T-helper 2 cell (primary cell): ENCODE measurements around the gene PCBP3.
"Not testable (repeated sequence)": the region's sequence is repeated elsewhere in the genome, so short reads cannot be mapped to it uniquely, and the experiment has no call there.

Source experiments
- DNase-seq, 5 experiments: peaks; one replicate each; pipeline versions ENCODE4 v3.0.0 to v3.0.0-alpha.2; 2012 to 2022

The PCBP3 gene

DNA sequence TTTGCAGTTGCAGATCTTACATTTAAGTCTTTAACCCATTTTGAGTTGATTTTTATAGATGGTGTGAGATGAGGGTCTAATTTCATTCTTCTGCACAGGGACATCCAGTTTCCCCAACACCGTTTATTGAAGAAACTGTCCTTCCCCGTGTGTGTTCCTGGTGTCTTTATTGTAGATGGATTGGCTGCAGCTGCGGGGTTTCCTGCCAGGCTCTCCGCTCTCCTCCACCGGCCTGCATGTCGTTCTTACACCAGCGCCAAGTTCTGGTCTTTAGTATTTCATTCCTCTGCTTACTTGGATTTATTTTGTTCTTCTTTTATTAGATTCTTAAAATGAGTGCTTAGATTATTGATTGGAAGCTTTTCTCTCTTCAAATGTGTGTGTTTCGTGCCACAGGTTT lies 239.1 kb downstream of the PCBP3 start:
- no peak for DNase-seq

DNA sequence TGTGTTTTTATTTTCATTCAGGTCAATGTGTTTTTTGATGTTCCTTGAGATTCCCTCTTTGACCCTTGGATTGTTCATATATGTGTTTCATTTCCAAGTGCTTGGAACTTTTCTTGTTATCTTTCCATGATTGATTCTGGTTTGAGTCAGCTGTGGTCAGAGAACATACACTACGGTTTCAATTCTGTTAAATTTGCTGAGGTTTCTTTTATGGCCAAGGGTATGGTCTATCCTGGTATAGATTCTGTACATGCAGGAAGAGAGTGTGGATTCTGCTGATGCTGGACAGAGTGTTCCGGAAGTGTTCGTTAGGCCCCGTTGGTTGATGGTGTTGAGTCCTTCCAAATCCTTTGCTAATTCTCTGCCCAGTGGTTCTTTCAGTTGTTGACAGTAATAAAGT lies 239.6 kb downstream of the PCBP3 start:
- DNase-seq, result no peak

DNA sequence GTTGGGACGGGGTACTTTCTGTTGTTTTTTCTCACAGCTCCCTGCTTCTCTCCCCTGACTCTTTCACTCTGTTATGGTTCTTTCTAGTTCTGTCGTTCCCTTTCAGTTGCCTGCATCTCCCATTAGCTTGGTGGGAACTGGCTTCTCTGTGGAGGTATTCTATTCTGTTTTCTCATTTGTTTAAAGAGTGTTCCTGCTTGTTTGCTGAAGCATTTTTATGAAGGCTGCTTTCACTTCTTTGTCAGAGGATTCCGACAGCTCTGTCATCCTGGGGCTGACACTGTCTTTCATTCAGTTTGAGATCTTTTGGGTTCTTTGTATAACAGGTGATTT lies 242.0 kb downstream of the PCBP3 start:
- DNase-seq, result no peak

DNA sequence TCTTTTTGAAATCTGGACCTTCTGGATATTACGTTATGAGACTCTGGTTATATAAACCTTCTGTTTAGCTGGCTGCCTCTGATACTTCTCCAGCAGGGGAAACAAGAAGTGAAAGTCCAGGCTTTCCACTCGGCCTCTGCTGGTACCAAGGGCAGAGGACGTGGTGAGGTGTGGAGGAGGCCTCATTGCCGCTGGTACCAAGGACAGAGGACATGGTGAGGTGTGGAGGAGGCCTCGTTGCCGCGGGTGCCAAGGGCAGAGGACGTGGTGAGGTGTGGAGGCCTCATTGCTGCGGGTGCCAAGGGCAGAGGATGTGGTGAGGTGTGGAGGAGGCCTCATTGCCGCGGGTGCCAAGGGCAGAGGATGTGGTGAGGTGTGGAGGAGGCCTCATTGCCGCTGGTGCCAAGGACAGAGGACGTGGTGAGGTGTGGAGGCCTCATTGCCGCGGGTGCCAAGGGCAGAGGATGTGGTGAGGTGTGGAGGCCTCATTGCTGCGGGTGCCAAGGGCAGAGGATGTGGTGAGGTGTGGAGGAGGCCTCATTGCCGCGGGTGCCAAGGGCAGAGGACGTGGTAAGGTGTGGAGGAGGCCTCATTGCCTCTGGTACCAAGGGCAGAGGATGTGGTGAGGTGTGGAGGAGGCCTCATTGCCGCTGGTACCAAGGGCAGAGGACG lies 242.5 kb downstream of the PCBP3 start:
- peak in 4 of 5 experiments; percentile 7 to 98 (median 50) for DNase-seq

DNA sequence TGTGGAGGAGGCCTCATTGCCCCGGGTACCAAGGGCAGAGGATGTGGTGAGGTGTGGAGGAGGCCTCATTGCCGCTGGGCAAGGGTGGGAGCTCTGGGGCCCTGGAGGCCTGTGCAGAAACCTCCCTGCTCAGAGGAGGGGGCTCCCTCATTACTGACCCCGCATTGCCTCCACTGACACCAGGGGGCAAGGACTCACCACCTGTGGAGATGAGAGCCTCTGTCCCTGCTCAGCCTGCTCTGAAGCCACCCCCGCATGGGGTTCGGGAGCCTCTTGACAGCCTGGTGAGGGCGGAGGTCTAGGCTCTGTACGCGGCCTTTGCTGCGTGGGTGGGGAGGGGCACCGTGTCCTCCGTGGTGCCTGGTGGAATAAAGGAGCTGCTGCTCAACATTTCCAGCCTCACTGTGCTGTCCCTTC lies 243.1 kb downstream of the PCBP3 start:
- DNase-seq, result peak in 1 of 5 experiments; percentile 3

DNA sequence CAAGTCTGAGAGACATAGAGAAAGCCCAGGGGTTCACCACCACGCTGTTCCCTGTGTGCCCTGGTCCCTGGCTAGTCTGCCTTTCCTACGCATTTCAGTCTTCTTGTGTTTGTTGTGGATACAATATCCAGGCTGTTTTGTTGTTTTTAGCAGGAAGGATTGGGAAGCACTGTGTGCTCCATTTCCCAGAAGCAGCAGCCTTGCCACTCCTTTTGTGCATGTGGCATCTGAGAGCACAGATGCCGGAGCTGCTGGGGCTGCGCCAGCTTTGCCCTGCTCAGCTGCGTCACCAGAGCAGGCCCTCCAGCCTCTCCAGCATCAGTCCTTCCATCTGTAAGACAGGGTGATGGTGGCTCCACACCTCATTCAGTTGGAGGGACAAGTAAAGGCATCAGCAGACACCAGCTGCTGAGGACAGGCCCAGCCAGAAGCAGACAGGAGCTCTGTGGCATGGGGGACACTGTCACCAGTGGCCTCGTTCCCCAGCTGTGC lies 243.6 kb downstream of the PCBP3 start:
- DNase-seq, result no peak

DNA sequence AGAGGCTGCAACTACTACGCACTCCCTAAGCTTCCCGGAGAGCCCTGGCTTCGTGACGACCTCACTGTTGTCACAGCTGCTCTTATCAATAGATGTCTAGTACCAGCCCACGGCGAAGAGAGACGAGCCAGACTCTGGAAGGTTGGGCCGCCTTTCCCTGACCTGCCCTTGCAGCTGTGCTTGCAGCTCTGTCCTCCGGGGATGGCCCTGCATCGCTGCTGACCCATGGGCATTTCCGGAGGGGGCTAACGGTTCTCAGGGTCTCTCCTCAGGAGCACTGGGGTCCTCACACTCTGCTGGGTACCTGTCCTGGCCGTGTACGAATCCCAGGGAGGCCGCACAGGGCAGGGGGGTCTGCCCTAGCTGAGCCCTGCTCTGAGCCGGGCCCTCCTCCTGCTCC lies 244.3 kb downstream of the PCBP3 start:
- no peak for DNase-seq

DNA sequence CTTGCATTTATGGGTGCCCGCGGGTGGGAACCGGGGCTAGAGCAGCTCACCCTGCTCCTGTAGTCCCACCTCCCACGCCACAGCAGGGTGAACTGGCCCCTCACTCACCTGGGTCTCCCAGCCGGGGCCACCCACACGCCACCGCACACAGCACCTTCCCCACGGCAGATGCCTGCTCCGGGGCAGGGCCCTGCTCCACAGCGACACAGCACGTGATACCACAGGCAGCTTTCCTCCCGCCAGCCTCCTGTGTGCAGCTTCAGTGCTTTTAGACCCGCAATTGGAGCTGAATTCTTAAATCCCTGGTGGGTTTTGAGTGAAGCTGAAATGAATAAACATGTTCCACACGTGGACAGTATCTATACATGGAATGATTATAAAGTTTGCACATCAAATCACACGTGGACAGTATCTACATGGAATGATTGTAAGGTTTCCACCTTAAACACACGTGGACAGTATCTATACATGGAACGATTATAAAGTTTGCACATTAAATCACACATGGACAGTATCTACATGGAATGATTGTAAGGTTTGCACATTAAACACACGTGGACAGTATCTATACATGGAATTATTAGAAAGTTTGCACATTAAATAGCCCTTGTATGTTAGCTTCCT lies 245.0 kb downstream of the PCBP3 start:
- DNase-seq, result no peak

DNA sequence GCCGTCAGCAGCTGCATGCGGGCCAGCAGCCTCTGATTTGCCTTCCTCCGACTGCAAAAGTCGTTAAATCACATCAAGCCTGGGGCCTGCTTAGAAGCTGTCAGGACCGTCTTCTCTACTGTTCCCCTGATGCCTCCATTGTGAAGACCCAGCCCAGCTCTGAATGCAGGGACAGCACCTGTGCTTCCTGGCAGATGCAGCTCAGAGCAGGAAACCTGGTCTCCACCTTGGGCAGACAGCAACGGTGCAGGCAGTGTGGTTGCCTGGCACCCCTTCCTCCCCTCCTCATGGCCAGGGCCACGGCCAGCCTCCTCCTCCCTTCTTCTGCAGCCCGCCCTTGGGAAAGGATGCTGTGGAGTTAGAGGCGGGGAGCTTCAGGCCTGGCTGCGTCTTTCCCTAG lies 245.7 kb downstream of the PCBP3 start:
- no peak for DNase-seq

DNA sequence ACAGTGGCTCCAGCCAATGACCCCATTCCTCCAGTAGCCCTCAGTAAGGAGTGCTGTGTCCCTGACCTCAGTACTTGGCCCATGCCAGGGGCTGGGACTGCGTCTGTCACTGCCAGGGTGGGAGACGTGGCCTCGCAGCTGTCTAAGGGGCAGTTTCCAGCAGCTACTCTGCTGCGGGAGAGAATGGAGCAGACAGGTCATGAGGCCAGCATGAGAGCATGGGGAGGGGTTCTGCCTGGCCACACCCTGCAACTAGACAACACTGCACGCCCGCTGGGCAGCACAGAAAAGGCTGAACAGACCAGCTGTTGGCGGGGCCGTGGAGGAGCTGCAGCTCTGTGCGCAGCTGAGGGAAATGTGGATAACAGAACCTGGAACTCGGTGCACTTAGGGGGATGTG lies 246.4 kb downstream of the PCBP3 start:
- no peak for DNase-seq

DNA sequence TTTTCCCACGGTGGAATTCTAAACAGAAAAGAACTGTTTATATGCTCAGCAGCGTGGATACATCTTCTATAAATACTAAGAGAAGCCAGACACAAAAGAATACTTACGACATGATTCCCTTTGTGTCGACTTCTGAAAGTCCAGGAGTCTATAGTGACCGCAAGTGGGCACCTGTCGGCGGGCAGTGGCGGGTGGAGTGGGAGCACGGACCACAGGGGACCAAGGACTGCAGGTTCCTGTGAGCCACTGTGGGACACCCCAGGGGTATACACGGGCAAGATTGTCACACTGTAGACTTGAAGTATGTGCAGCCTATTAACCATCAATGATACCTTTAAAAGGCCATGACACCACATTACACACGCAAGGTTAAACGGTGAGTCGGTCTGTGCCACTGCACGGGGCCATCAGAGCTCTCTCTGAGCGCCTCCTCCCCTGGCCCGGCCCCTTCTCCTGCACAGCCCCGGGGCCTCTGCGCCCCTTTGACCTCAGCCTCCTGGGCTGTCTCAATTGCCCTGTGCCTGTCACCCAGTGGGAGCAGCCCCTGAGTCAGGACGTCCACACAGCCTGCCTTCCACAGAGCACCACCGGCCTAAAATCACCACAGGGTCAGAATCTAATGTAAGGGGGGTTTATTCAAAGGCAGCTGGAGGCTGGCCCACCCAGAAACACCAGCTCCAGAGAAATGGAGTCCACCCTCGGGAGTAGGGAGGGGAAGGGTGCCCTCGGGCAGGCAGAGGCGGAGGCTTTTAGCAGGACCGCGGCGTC lies 248.0 kb downstream of the PCBP3 start:
- no peak for DNase-seq

DNA sequence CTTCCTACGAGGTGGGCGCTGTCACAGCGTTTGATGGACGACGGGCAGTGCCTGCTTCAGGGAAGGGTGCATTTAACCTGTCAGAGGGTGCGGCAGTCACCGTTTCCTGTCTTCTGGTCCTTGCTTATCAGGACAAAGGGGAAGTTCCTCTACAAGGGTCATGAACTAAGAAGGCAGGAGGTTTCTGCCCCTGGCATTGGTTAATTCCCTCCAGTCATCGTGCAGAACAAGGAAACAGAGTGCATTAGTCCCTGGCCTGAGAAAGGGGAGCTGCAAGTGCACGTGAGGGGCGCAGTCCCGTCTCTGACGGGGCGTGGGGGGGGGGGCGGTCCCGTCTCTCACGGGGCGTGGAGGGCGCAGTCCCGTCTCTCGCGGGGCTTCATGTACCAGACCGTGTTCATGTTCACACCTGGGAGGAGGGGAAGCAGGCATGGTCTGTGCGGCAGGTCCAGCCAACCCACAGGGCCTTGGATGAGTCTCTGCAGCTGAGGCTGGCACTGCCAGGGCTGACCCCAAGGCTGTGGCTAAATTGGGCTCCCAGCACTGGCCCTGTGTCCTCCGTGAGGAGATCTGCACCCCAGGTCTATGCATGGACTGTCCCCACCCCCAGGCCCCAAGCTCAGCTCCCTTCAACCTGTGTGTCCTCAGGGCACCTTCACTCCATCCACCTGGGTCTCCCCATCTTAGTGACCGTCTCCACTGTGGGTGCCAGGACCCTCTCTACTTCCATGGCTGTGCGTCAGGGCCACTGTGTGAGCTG lies 248.8 kb downstream of the PCBP3 start:
- DNase-seq, result peak in 1 of 5 experiments; percentile 23

DNA sequence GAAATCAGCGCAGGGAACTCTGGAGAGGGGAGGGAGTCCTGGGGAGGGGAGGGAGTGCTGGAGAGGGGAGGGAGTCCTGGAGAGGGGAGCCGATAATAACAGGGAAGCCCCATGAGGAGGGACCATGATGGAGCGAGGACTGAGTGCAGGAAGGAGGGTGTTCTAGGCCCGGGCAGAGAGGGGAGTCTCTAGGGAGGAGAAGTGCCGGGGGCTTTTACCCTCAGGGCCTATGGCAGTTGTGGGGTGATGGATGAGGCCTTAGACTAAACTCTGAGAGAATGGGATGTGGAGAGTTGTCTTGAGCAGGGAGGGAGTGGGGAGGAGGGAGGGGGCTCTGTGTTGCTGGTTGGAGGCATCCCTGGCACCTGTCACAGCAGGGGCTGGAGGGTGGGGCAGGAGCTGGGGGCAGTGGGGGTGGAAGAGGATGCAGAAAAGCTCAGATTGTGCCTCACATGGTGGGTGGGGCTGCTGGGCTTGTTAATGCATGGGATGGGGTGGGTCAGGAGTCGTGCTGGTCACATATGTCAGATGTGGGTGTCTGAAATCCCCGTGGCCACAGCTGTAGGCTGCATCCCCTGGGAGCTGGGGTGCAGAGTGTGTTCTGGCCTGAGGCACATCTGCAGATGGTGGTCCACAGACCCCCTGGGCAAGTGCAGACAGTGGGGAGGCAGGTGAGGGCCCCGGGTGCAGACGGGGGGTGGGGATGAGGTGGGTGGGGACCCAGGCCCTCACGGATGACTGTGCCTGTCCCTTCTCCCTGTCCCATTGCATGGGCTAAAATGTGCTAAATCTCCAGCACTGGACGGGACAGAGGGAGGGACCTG lies 249.6 kb downstream of the PCBP3 start:
- no peak for DNase-seq

DNA sequence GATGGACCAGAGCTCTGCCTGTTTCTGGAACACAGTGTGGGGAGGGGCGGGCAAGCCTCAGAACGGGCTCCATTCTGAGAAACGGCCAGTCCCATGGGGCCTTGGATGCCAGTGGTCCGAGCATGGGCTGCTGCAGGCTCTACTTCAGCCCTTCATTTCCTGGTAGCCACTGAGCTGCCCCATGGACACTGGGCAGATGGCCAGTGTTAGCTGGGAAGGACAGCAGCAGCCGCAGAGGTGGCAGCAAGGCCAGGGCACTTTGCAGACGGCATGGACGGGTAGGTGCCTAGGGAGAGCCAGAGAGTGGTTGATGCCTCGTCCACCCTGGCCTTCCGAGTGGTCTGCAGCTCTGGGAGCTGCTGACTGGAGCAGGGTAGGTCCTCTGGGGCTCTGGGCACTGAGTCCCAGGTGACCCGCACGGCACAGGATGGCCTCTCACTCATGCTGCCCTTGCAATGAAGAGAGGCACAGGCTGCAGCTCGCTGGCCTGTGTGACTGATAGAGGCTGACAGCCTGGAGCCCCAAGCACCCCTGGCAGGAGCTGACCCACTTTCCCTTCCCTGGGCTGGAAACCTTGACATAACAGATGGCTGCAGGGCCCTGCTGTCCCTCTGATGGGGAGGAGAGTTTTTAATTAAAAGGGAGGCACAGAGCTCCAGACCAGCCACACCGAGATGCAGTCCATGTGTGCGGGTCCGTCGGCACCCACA lies 250.4 kb downstream of the PCBP3 start:
- no peak for DNase-seq

DNA sequence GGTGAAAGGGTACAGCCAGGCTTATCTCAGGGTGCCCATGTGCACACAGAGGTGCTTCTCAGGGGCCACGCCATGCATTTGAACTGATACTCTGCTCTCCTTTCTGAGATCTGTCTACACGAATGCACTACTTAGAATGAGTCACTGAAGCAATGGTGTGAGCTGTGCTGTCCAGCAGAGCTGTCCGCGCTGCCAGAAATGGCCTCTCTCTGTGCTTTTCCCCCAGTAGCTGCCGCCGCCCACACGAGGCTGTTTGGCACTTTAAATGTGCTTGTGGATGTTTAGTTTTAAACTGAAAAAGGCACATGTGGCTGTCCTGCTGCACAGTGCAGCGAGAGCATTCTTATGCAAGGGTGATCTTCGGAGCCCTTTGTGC lies 250.9 kb downstream of the PCBP3 start:
- no peak for DNase-seq

DNA sequence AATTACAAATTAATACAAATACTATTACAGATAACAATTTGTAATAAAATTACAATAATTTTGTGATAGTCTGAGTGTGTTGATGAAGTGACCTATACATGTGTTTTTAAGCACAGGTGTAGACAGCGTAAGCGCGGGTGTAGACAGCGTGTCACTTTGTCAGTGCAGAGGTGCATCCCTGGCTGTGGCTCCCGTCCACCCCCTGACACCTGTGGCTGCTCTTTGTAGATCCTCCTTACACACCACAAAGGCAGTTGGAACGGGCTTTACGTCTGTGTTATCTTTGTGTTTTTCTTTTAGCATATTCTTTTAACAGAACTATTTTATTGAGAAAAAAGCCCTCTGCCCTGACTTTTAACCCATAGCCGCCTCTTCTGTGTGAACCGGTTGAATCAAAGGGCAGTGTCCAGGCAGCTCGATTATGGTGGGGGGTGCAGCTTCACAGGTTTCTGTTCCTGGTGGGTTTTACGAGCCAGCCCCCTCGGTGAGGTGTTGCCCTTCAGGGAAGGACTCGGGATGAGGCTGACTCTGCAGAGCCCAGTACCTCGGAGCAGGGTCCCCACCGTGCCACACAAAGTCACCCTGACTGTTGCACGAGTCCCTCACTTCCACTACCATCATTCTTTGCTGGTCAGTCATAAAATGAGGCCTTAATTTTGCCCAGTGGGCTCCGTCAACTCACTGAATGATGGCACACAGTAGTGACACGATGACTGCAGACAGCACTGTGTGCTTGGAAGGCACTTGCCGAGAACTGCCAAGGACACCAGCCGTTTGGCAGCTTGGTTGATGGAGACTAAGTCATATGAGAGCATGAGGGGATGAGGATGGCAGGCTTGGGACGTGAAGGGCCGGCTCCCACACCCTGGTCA lies 251.6 kb downstream of the PCBP3 start:
- no peak for DNase-seq

DNA sequence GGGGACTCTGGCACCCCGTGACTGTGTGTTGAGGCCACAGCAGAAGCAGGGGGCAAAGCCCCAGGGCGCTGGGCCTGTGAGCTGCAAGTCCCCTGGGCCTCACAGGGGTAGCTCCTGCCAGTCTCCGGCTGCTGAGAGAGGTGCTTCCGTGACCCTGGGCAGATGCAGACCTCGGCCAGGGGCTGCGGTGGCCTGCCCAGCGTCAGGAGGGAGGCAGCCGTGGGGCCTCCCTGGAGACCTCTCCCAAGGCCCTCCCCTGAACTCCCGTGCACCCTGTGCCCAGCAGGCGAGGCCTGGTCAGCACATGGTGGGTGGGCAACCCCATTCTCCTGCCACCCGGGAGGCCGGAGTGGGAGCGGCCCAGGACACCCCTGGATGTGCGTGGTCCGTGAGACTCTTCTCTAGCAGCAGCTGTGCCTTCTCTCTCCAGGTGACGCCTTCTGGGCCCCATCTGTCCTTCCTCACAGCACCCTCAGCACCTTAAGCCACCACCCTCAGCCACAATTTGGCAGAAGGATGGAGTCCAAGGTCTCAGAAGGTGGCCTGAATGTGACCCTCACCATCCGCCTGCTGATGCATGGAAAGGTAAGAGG lies 252.3 kb downstream of the PCBP3 start:
- no peak for DNase-seq

DNA sequence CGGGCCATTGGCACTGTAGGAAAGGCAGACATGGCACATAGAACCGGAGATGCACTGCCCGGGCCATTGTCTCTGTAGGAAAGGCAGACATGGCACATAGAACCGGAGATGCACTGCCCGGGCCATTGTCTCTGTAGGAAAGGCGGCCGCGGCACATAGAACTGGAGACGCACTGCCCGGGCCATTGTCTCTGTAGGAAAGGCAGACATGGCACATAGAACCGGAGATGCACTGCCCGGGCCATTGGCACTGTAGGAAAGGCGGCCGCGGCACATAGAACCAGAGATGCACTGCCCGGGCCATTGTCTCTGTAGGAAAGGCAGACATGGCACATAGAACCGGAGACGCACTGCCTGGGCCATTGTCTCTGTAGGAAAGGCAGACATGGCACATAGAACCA lies 252.9 kb downstream of the PCBP3 start:
- not testable (repeated sequence) for DNase-seq

DNA sequence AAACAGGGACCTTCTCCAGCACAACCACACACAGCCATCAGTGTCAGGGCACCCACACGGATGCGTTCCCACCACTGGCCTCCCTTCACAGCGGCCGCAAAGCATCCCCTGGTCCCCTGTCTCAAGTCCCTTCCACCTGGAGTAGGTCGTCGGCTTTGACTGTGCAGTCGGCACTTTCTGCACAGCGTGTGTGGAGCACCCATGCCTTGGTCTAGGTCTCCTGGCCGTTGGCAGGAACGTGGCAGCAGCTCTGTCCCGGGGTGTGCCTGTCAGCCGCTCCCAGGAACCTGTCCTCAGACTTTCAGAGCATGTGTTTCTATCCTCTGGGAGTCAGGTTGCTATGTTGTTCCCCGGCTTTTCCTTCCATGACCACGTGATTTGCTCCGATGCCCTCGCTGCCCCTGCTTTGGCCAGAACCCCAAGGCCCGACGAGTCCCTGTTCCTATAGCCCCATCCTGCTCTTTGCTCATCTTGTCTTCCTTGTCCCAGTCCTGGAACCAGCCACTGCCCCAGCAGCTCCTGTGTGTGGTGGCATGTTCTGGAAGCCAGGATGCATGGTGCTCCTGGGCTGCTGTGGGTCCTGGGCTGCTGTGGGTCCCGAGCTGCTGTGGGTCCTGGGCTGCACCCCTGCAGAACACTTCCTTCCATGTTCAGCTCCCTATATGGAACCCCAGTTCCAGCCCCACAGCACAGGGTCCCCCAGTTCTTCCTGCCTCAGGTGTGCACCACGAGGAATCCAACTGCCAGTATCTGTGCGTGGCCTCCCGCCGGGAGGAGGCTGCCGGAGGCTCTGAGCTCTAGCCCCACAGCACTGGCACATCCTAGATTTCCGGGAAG lies 253.9 kb downstream of the PCBP3 start:
- DNase-seq, result no peak
